GM21786 (cell line): ENCODE measurements around the gene GLRA1.
A peak's percentile ranks its signal among the peaks of the same experiment; 100 is the strongest.
"Not testable (repeated sequence)": the region's sequence is repeated elsewhere in the genome, so short reads cannot be mapped to it uniquely, and the experiment has no call there.

Experiments used
- ATAC-seq: cut with Tn5 transposase; IDR thresholded peaks from one replicate; pipeline ENCODE4 v1.9.1; 2021; ENCODE audit not compliant: unreplicated experiment

Gene GLRA1

DNA sequence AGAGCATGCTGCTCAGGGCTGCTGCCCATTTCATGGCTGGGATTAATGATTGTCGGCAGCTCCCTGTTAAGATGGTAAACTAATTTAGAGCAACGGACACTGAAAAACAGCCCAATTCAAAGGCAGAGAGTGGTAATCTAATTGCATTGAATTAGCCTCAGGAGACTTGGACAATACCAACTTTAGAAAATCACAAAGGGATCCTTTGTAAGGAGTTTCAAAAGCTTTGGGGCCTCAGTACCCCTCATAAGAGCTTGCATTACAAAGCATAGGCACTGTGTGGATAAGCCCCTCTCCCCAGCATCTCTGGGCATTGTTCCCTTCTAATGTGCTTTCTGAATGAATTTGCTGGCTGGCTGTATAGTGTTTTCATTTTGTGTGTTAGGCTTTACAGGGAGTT, 6.7 kb downstream of the GLRA1 start:
- no peak for ATAC-seq

DNA sequence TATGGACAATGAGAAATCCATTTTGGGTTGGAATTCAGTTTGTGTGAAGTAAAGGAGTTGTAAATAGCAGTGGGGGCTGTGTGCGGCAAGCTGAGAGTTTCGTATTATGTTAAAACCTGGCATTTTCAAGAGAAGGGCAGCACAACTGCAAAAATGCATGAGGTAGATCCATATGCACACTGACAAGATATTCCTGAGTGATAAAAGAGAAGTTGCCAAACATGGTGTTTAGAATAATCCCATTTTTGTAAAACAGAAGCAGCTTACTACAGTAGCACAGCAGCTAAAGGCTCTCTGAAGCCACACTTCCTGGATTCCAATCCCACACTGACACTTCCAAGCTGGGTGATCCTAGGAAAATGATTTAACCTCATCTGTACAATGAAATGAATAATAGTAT, 11.2 kb downstream of the GLRA1 start:
- no peak for ATAC-seq

DNA sequence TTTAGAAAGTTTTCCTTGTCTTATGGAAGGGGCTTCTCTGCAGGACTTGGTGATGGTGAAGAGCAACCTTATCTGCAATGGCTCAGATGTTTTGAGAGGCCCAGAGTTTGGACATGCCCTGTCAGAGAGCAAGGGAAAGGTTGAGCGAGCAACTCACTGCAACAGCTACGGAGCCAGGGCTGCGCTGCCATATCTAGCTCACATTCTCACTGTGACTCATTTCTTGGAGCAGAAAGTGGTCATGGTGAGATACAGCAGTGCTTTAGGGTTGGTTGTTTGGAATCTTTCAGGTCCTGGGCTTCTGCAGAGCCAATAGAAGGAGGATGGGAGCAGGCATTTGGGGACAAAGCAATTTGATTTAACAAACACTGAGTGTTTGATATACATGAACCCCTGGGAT, 12.3 kb downstream of the GLRA1 start:
- ATAC-seq, result no peak

DNA sequence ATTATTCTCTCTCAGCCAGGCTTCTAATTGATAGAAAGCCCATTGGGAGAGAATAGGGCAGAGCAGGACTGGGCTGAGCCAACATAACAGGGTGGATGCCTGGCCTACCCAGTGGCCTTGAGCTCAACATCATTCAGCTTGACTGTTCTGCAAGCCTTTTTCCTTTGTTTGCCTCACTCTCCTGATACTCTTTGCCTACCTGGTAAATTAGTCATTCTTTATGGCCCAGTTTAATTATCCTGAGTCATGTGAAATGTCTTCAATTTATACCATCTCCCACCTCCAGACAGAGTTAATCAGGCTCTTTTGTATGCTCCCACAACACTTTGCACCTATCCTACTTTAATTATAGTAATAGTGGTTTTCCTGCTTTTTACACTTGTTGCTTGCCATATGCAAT, 13.6 kb downstream of the GLRA1 start:
- no peak for ATAC-seq

DNA sequence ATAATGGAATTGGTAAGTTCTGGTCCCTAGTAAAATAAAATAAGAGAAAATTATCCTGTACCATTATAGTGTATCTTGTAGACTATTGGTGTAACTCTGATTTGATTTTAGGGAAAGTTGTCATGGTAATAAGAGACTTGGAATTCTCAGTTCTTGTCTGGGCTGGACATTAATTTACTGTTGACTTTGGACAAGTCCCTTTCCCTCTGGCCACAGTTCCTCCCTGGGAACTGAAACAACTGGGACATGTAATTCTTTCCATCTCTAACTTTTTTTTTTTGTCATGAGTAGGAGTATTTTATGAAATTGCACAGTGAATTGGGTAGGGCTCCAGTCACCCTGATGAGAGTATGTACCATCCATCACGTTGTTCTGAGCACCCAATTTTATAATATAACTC, 15.0 kb downstream of the GLRA1 start:
- ATAC-seq, result no peak

DNA sequence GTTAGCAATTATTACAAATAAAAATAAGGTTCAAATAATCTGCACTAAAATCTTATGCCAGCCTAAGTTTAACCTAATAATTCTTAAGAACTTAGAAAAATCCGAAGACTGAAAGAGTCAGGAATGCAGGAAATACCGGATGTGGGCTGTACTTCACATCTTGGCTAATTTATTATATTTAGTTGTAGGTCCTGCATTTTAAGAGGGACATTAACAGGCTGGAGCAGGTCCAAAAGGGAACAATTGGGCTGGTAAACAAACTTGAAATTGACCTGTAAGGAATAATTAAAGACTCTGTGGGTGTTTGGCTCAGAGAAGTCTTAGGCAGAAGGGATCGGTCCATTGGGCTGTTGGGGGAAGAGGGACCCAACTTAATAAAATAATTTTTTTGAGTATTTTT, 18.4 kb downstream of the GLRA1 start:
- ATAC-seq, result no peak

DNA sequence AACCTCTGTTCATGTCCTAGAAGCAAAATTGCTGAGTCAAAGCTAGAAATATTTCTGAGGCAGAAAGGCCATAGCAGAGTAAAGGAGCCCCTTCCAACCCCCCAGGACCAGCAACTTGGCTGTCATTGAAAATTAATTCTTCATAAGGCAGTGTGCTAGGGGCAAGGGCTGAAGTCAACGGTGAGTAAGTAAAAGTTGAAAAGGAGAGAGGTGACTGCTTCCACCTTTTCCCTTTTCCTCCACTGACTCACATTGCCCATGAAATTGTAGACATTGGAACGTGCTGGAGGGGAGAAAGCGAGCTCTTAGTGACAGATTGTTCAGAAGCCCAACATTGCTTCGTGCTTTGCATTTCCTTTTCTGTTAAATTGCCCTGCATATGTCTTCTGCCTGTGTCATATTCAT, 19.1 kb downstream of the GLRA1 start:
- ATAC-seq, result no peak

DNA sequence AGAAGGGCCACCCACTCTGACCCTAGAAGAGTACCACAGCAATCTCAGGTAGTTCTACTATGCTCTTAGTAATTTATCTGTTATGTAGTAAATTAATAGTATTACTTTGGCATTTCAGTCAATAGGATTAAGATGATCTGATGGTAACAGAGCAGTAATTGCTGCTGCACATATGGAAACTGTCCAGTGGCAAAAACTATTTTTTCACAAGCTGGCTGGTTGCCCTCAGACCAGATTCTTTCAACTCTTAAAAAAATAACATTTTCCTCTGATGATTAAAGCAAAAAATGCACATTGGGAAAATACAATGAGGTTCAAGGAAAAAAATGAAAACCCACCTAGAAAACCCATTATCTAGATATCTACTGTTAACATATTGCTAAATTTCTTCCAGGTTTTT, 19.7 kb downstream of the GLRA1 start:
- no peak for ATAC-seq

DNA sequence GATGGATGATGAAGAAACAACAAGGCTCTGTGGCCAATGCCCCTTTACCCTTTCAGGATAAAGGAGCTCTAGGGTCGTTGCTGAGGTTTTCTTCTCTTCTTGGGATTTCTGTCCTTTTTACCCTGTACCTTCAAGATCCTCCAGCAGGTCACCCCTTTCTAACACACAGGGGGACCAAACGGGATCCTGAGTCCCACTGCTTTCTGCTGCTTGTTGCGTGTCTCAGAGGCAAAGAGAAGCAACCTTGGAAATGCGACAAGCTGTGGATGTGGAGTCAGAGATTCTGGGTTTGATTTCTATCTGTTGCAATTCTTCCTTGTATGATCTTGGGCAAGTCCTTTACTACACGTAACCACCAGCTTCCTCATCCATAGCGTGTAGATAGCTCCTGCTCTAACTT, 20.5 kb downstream of the GLRA1 start:
- ATAC-seq, result no peak

DNA sequence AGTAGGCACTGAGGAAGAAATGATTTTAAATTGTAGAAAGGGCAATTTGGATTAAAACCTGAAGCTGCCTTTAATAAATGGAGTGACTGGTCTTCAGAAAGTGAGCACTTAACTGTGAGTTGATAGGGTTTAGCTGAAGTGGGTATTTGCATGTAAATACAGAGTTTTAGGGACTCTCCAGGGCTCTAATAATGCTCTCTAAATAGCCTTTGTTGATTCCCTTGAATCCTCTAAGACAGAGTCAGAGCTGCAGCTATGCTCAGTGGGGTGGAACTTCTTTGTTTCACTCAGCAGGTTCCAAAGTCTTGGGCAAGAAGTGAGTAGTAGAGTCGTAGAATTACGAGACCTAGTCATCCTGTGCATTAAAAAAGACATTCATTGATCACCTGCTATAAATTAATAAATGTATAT, 21.4 kb downstream of the GLRA1 start:
- peak; percentile 95 for ATAC-seq

DNA sequence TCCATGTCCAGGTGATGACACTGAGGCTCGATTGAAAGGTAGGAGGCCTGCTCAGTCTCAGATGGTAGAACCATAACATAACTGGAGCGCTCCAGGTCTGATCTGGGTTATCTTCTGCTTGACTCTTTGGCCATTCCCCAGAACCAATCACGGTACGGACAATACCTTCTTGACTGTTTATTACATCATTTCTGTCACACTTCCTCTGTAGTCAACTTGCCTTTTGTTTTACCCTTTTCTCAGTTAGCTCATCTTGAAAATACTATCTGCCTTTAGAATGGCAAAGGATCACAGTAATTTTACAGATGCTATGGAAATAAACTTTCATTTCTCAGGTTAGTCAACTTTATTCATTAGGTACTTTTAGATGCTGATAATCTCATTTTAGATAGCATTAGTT, 22.4 kb downstream of the GLRA1 start:
- peak; percentile 36 for ATAC-seq

DNA sequence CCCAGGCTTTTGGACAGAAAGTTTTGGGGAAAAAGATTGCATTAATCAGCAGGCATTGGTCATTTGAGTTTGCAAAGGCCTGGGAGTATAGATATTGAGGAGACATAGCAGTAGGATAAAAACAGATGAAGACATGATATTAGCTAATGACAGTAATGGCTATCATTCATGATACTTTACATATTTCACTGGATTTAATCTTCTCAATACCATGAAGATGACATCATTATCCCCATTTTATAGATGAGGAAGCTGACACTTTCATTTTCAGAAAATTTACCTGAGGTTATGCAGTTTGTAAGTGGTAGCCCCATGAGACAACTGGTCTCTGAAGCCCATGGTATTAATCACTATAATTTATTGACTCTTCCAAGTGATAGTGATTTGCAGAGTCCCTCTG, 23.0 kb downstream of the GLRA1 start:
- no peak for ATAC-seq

DNA sequence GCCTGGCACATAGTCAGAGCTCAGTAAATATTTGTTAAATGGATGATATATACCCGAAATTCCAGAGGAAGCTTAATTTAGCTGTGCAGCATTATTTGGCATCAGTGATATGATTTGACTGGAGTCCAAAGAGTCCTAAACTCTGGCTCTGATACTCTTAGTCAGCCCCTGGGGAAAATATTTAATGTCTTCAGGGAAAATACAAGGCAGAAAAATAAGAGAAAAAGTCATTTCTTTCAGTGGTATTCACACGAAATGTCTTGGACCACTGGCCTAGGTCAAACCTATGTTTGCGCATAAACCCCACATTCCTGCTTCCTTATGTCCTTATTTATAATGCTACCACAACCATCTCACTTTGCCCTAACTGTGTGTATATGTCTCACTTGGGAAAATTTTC, 23.8 kb downstream of the GLRA1 start:
- ATAC-seq, result no peak

DNA sequence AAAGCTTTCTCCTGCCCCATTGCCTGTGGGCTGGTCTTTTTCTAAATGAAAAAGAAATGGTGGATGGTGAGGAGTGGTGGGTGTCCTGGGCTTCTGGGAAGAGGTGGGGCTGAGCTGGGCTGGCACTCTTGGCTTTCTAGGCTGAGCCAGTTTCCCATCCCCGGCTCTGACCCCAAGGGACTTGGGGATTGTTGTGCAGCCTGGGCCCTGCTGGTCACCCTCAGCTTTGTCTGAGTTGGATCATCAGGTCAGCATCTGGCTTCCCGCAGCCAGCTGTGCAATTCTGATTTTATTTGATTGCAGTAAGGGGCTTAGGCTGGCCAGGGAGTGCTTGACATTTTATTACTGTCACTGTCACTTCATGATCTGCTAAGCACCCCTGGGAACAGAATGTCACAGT, 25.3 kb downstream of the GLRA1 start:
- ATAC-seq, result no peak

DNA sequence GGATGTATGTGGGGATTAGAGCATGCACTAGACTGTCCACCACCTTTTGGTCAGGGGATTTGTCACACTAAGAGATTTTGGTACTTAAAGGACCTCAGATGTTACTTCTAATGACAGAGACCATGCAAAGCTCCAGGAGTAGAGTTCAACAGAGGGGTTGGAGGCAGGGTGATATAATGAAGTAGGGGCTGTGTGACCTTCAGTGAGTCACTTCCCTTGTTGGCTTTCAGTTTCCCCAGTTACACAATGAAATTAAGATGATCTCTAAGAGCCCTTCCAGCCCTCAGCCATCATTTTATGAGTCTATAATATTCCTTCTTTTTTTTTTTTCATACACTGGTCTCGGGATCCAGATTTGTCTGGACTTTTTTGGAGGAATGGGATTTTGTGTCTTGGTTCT, 26.8 kb downstream of the GLRA1 start:
- ATAC-seq, result no peak

DNA sequence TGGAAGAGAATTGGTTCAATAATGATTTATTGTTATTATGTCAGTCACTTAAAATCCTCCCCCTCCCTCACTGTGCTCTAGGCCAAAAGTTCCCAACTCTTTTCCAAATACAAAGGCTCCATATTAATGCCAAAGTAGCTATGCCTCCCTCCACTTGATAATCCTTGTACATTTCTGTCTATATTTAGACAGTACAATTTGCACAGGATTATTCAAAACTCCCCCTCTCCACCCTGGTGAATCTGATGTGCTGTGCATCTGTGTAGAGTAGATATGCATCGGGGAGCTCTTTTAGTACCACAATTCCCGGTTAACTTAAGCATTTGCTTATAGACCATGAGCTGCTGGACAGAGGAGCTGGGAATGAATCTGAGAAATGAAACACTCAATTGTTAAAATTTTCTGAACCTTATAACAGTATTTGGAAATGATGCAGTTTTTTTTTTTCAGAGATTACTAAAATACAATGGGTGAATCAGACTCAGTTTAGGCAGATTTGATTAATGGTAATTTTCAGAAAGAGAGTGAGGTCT, 27.6 kb downstream of the GLRA1 start:
- ATAC-seq, result no peak

DNA sequence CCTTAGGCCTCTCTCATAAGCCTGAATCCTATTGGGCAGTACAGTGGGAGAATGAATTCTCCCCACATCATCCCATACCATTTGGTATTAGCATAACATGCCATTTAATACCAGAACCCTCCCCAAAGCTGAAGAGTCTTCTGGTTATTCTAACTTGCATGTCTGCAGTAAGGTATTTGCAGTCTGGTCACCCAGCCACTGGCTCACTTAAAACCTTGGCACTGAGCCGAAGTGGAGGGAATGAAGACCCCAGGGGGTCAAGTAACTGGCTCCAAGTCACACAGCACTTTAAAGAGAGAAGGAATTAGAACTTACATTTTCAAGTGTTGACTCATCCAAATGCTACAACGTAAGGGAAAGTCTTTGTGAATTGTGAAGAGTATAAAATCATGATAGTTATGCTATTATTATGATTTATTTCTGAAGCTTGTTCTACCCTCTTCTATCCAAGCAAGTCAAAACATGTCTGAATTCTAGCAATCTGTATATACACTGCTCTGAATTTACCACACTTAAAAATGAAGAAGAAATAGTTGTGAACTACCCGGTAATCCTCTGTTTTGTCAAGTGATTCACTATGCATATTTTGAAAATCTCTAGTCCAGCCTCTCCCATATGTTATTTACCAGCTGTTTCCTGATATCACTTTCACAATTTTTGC, 28.5 kb downstream of the GLRA1 start:
- ATAC-seq, result no peak

DNA sequence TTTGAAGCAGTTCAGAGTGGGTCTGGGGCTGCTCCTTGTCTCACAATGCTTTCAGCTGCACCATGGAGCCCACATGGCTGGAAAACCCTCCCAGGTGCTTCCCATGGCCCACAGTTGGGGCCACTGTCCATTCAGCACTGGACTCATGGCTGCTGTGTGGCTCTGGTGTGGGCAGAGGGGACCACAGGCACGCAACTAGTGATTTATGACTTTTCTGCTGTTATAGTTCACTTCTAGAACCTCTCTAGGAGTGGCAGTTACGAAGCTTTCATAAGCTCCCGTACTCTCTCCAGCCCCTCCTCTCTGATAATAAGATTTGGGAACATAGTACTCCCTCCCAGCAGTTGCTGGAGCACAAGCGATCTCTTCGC, 29.0 kb downstream of the GLRA1 start:
- no peak for ATAC-seq

DNA sequence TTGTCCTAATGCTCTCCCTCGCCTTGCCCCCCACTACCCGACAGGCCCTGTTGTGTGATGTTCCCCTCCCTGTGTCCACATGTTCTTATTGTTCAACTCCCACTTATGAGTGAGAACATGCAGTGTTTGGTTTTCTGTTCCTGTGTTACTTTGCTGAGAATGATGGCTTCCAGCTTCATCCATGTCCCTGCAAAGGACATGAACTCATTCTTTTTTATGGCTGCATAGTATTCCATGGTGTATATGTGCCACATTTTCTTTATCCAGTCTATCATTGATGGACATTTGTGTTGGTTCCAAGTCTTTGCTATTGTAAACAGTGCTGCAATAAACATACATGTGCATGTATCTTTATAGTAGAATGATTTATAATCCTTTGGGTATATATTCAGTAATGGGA, 31.2 kb downstream of the GLRA1 start:
- not testable (repeated sequence) for ATAC-seq

DNA sequence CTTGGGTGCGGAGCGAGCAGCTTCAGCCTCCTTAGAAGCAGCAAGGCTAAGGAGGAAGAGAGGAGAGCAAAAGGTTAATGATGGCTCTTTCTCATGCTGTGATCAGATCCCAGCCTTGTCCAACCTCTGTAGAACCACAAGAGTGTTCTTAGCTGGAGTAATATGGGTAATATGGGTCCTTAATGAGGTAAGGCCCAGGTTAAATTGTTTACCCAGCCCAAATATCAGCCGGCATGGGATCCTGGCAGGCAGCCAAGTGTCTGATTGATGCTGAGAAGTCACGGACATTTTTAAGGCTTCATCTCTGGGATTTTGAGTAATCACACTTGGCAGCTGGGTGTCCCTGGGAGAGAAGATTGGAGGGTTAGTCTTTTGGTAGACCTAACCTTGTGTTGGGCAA, 32.3 kb downstream of the GLRA1 start:
- ATAC-seq, result no peak

DNA sequence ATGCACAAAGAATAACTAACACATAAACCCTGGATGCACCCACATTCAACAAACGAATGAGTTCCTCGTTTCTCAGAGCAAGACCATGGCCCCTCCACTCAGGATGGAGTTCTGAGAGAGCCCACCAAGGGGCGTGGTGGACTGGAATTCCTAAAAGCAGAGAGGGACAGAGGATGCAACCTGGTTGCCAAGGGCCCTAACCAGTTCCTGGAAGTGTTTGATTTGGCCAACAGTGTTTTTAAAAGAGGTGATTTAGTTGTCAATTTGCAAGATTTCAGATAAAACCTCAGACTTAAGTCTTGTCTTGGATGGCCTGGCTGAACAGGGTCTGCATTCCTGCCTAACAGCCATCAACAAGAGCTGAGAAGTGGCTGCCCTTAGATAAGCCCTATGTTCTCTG, 34.4 kb downstream of the GLRA1 start:
- ATAC-seq, result no peak

DNA sequence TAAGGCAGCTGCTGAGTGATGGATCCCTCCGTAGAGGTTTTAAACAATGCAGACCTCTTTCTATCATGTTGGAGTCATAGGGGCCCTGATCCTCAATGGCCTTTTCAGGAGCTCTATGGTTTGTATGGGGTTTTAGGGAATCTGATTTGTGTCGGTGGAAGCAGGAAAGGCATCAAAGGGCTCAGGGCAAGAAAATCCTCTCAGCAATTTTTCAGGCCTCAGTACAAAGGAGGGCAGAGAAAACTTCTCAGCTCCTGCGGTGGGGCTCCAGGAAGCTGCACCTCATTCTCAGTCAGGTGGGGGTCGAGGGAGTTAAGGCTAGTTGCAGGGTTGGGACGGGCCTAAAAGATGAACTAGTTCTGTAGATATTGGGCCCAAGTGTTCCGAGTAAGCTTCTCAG, 35.0 kb downstream of the GLRA1 start:
- no peak for ATAC-seq

DNA sequence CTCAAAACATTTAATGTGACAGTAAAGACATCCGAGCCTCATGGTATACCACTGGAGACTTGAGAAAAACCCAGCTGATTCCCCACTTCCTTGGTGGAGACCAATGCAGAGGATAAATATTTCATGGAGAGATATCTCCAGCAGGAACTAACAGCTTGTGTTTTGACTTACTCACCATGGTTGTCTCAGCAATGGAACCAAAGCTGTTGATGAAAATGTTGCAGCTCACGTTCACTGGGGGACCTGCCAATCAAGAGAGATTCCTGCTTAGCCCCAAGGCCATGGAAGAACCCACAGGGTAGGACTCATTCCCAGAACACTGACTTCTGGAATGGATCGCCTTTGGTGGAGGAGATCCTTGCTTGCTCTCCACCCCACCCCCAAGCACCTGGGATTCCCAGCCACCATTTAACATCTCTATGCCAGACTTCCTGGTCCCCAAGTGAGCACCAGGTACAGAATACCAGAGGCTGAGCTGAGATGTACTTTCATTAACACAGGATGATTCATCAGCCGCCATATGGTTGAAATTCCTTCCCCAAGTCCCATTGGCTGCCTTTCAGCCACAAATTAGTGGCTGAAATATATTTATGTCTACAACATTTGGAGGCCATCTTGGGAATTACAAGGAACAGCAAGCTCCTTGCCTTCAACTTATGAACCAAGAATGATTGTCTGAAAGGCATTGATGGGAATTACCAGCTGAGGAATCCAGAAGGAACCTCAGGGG, 37.9 kb downstream of the GLRA1 start:
- ATAC-seq, result no peak
